ENCODE measurements around the gene ROBO1.

Gene ROBO1

GRCh38 chr3:78827618-78828017 lies 940.2 kb downstream of the ROBO1 start:
- H3K27ac Mint-ChIP-seq (ENCODE audit: low read depth) = no peak overlapping the region
- no peaks in the 10 kb centered on the region for H3K36me3 Mint-ChIP-seq (ENCODE audit: insufficient read depth)
- no peaks in the 10 kb centered on the region for H3K4me1 Mint-ChIP-seq
- no peaks in the 10 kb centered on the region for H3K27me3 Mint-ChIP-seq
- ATAC-seq (replicated peaks; ENCODE audit: extremely low read depth, poor library complexity, severe bottlenecking) (no peak), DNase-seq (ENCODE audit: low spot score in 2 of 2) (no peak)
- peaks cover 5% of the 10 kb centered on the region for H3K9me3 Mint-ChIP-seq
- no peak overlapping the region for H3K4me3 Mint-ChIP-seq

GRCh38 chr3:78825858-78826215 lies 942.0 kb downstream of the ROBO1 start:
- H3K27ac Mint-ChIP-seq (ENCODE audit: low read depth) = no peak overlapping the region
- no peak for ATAC-seq (replicated peaks; ENCODE audit: extremely low read depth, poor library complexity, severe bottlenecking)
- H3K36me3 Mint-ChIP-seq (ENCODE audit: insufficient read depth) = no peaks in the 10 kb centered on the region
- H3K9me3 Mint-ChIP-seq = peaks cover 12% of the 10 kb centered on the region
- H3K4me3 Mint-ChIP-seq = no peak overlapping the region
- DNase-seq (ENCODE audit: low spot score in 2 of 2) = no peak
- no peaks in the 10 kb centered on the region for H3K4me1 Mint-ChIP-seq
- H3K27me3 Mint-ChIP-seq = no peaks in the 10 kb centered on the region

GRCh38 chr3:78825118-78825857 lies 942.5 kb downstream of the ROBO1 start:
- H3K27me3 Mint-ChIP-seq = no peaks in the 10 kb centered on the region
- no peaks in the 10 kb centered on the region for H3K36me3 Mint-ChIP-seq (ENCODE audit: insufficient read depth)
- no peak overlapping the region for H3K4me3 Mint-ChIP-seq
- ATAC-seq (replicated peaks; ENCODE audit: extremely low read depth, poor library complexity, severe bottlenecking) = no peak
- H3K27ac Mint-ChIP-seq (ENCODE audit: low read depth) = no peak overlapping the region
- peaks cover 12% of the 10 kb centered on the region for H3K9me3 Mint-ChIP-seq
- H3K4me1 Mint-ChIP-seq = no peaks in the 10 kb centered on the region
- DNase-seq (ENCODE audit: low spot score in 2 of 2) = no peak

- Mint-ChIP-seq H3K27me3 (no peaks in the 10 kb centered on the region), H3K27ac (ENCODE audit: low read depth) (no peak overlapping the region), H3K4me3 (no peak overlapping the region), H3K36me3 (ENCODE audit: insufficient read depth) (no peaks in the 10 kb centered on the region), H3K4me1 (no peaks in the 10 kb centered on the region), H3K9me3 (peaks cover 19% of the 10 kb centered on the region)
- ATAC-seq (replicated peaks; ENCODE audit: extremely low read depth, poor library complexity, severe bottlenecking) (no peak), DNase-seq (ENCODE audit: low spot score in 2 of 2) (no peak)
These were observed 943.9 kb downstream of the ROBO1 start for GRCh38 chr3:78823859-78824258.

- no peak for DNase-seq (ENCODE audit: low spot score in 2 of 2)
- H3K9me3 Mint-ChIP-seq = peaks cover 19% of the 10 kb centered on the region
- H3K4me1 Mint-ChIP-seq = no peaks in the 10 kb centered on the region
- H3K4me3 Mint-ChIP-seq = no peak overlapping the region
- ATAC-seq (replicated peaks; ENCODE audit: extremely low read depth, poor library complexity, severe bottlenecking) = no peak
- no peaks in the 10 kb centered on the region for H3K27me3 Mint-ChIP-seq
- no peak overlapping the region for H3K27ac Mint-ChIP-seq (ENCODE audit: low read depth)
- no peaks in the 10 kb centered on the region for H3K36me3 Mint-ChIP-seq (ENCODE audit: insufficient read depth)
These were observed 944.4 kb downstream of the ROBO1 start for GRCh38 chr3:78823434-78823833.

GRCh38 chr3:78822726-78823125 lies 945.1 kb downstream of the ROBO1 start:
- ATAC-seq (replicated peaks; ENCODE audit: extremely low read depth, poor library complexity, severe bottlenecking) = no peak

GRCh38 chr3:78820542-78820941 lies 947.3 kb downstream of the ROBO1 start:
- H3K27ac Mint-ChIP-seq (ENCODE audit: low read depth) = no peak overlapping the region
- H3K4me3 Mint-ChIP-seq = no peak overlapping the region
- H3K4me1 Mint-ChIP-seq = no peaks in the 10 kb centered on the region
- H3K27me3 Mint-ChIP-seq = no peaks in the 10 kb centered on the region
- no peak for DNase-seq (ENCODE audit: low spot score in 2 of 2)
- ATAC-seq (replicated peaks; ENCODE audit: extremely low read depth, poor library complexity, severe bottlenecking) = no peak
- peaks cover 19% of the 10 kb centered on the region for H3K9me3 Mint-ChIP-seq
- H3K36me3 Mint-ChIP-seq (ENCODE audit: insufficient read depth) = no peaks in the 10 kb centered on the region

More at GRCh38 chr3:78822726-78823125, 945.1 kb downstream of the ROBO1 start:
- Mint-ChIP-seq H3K9me3 (peaks cover 19% of the 10 kb centered on the region), H3K4me1 (no peaks in the 10 kb centered on the region), H3K4me3 (no peak overlapping the region), H3K27me3 (no peaks in the 10 kb centered on the region), H3K36me3 (ENCODE audit: insufficient read depth) (no peaks in the 10 kb centered on the region), H3K27ac (ENCODE audit: low read depth) (no peak overlapping the region)
- DNase-seq (ENCODE audit: low spot score in 2 of 2) = no peak

- Mint-ChIP-seq H3K4me1 (no peaks in the 10 kb centered on the region), H3K9me3 (peaks cover 25% of the 10 kb centered on the region), H3K27me3 (no peaks in the 10 kb centered on the region), H3K27ac (ENCODE audit: low read depth) (no peak overlapping the region), H3K4me3 (no peak overlapping the region), H3K36me3 (ENCODE audit: insufficient read depth) (no peaks in the 10 kb centered on the region)
- no peak for DNase-seq (ENCODE audit: low spot score in 2 of 2)
- ATAC-seq (replicated peaks; ENCODE audit: extremely low read depth, poor library complexity, severe bottlenecking) = no peak
These were observed 949.4 kb downstream of the ROBO1 start for GRCh38 chr3:78818161-78818985.

GRCh38 chr3:78814893-78815562 lies 952.8 kb downstream of the ROBO1 start:
- no peaks in the 10 kb centered on the region for H3K4me1 Mint-ChIP-seq
- H3K9me3 Mint-ChIP-seq = peaks cover 31% of the 10 kb centered on the region
- H3K27ac Mint-ChIP-seq (ENCODE audit: low read depth) = no peak overlapping the region
- ATAC-seq (replicated peaks; ENCODE audit: extremely low read depth, poor library complexity, severe bottlenecking) (no peak), DNase-seq (ENCODE audit: low spot score in 2 of 2) (no peak)
- no peaks in the 10 kb centered on the region for H3K27me3 Mint-ChIP-seq
- H3K4me3 Mint-ChIP-seq = no peak overlapping the region
- H3K36me3 Mint-ChIP-seq (ENCODE audit: insufficient read depth) = no peaks in the 10 kb centered on the region

- Mint-ChIP-seq H3K27ac (ENCODE audit: low read depth) (no peak overlapping the region), H3K4me3 (no peak overlapping the region), H3K36me3 (ENCODE audit: insufficient read depth) (no peaks in the 10 kb centered on the region), H3K9me3 (peaks cover 24% of the 10 kb centered on the region), H3K27me3 (no peaks in the 10 kb centered on the region), H3K4me1 (no peaks in the 10 kb centered on the region)
- ATAC-seq (replicated peaks; ENCODE audit: extremely low read depth, poor library complexity, severe bottlenecking) (no peak), DNase-seq (ENCODE audit: low spot score in 2 of 2) (no peak)
These were observed 955.6 kb downstream of the ROBO1 start for GRCh38 chr3:78812166-78812565.

- H3K9me3 Mint-ChIP-seq = peaks cover 16% of the 10 kb centered on the region
- no peak overlapping the region for H3K27ac Mint-ChIP-seq (ENCODE audit: low read depth)
- H3K4me1 Mint-ChIP-seq = no peaks in the 10 kb centered on the region
- H3K4me3 Mint-ChIP-seq = no peak overlapping the region
- ATAC-seq (replicated peaks; ENCODE audit: extremely low read depth, poor library complexity, severe bottlenecking) = no peak
- H3K36me3 Mint-ChIP-seq (ENCODE audit: insufficient read depth) = no peaks in the 10 kb centered on the region
- H3K27me3 Mint-ChIP-seq = no peaks in the 10 kb centered on the region
- no peak for DNase-seq (ENCODE audit: low spot score in 2 of 2)
These were observed 957.8 kb downstream of the ROBO1 start for GRCh38 chr3:78809966-78810365.

- H3K36me3 Mint-ChIP-seq (ENCODE audit: insufficient read depth) = no peaks in the 10 kb centered on the region
- no peak for DNase-seq (ENCODE audit: low spot score in 2 of 2)
- H3K9me3 Mint-ChIP-seq = peaks cover 14% of the 10 kb centered on the region
- no peaks in the 10 kb centered on the region for H3K27me3 Mint-ChIP-seq
- H3K4me1 Mint-ChIP-seq = no peaks in the 10 kb centered on the region
- no peak overlapping the region for H3K27ac Mint-ChIP-seq (ENCODE audit: low read depth)
- H3K4me3 Mint-ChIP-seq = no peak overlapping the region
- ATAC-seq (replicated peaks; ENCODE audit: extremely low read depth, poor library complexity, severe bottlenecking) = no peak
These were observed 963.4 kb downstream of the ROBO1 start for GRCh38 chr3:78804251-78805037.
